Mesenchymal stem cell (in vitro differentiated cells and primary cell): Measurements from ENCODE around the gene DMD.

Experiments
- DNase-seq: peaks from one replicate; pipeline ENCODE4 v3.0.0-alpha.2; 2013
- H2AFZ ChIP-seq: one replicate; pipeline ENCODE4 v1.6.1; 2013; ENCODE audit warnings: low read depth, mild to moderate bottlenecking, control low read depth, inconsistent platforms, low read length, moderate library complexity
- H2AK5ac ChIP-seq: 2 replicates; pipeline ENCODE4 v1.6.1; 2013; ENCODE audit warnings: low read length, moderate library complexity, mild to moderate bottlenecking, inconsistent platforms; ENCODE audit not compliant: severe bottlenecking
- H2BK120ac ChIP-seq: one replicate; pipeline ENCODE4 v1.6.1; 2013; ENCODE audit warnings: low read depth, mild to moderate bottlenecking, inconsistent platforms, low read length, moderate library complexity
- H2BK12ac ChIP-seq, 2 experiments: one replicate each; pipeline ENCODE4 v1.6.1; 2013; ENCODE audit warnings: inconsistent platforms in 2 of 2, low read length in 2 of 2, mild to moderate bottlenecking in 2 of 2, moderate library complexity in 2 of 2, control low read depth in 1 of 2
- H2BK15ac ChIP-seq: one replicate; pipeline ENCODE4 v1.6.1; 2013; ENCODE audit warnings: mild to moderate bottlenecking, low read depth, inconsistent platforms; ENCODE audit not compliant: poor library complexity, severe bottlenecking
- H2BK5ac ChIP-seq: 2 replicates; pipeline ENCODE4 v1.6.1; 2013; ENCODE audit warnings: low read depth, mild to moderate bottlenecking, low read length, control low read depth, inconsistent platforms; ENCODE audit not compliant: poor library complexity, severe bottlenecking
- H3K14ac ChIP-seq, 2 experiments: one replicate each; pipeline ENCODE4 v1.6.1; 2013; ENCODE audit warnings: inconsistent platforms in 2 of 2, low read length in 2 of 2, control low read depth in 1 of 2, mild to moderate bottlenecking in 1 of 2, moderate library complexity in 1 of 2
- H3K18ac ChIP-seq, 2 experiments: one replicate each; pipeline ENCODE4 v1.6.1; 2013; ENCODE audit warnings: inconsistent platforms in 2 of 2, low read length in 2 of 2, control low read depth in 1 of 2, low read depth in 1 of 2, mild to moderate bottlenecking in 1 of 2
- H3K23ac ChIP-seq, 2 experiments: one replicate each; pipeline ENCODE4 v1.6.1; 2013; ENCODE audit warnings: inconsistent platforms in 2 of 2, low read length in 2 of 2, mild to moderate bottlenecking in 2 of 2, moderate library complexity in 2 of 2, control low read depth in 1 of 2
- H3K27ac ChIP-seq: 2 replicates; pipeline ENCODE4 v1.5.1; 2013; ENCODE audit warnings: mild to moderate bottlenecking, moderate library complexity, low read length, control low read depth, inconsistent platforms; ENCODE audit not compliant: poor library complexity, severe bottlenecking
- H3K27me3 ChIP-seq, 2 experiments: 2 replicates each; pipeline versions ENCODE4 v1.6.1 to v1.7.0; 2013; ENCODE audit warnings: low read length in 2 of 2, mild to moderate bottlenecking in 2 of 2, moderate library complexity in 2 of 2, control low read depth in 1 of 2, inconsistent platforms in 1 of 2; ENCODE audit not compliant: control insufficient read depth in 1 of 2, insufficient read depth in 1 of 2
- H3K36me3 ChIP-seq, 2 experiments: 2 replicates each; pipeline versions ENCODE4 v1.6.1 to v1.7.0; 2013; ENCODE audit warnings: low read length in 2 of 2, control low read depth in 1 of 2, inconsistent platforms in 1 of 2, low read depth in 1 of 2, mild to moderate bottlenecking in 1 of 2; ENCODE audit not compliant: insufficient read depth in 2 of 2, control insufficient read depth in 1 of 2
- H3K4ac ChIP-seq, 2 experiments: one replicate each; pipeline ENCODE4 v1.6.1; 2013; ENCODE audit warnings: inconsistent platforms in 2 of 2, low read length in 2 of 2, mild to moderate bottlenecking in 2 of 2, moderate library complexity in 2 of 2, control low read depth in 1 of 2, low read depth in 1 of 2
- H3K4me1 ChIP-seq: 2 replicates; pipeline ENCODE4 v1.6.1; 2013; ENCODE audit warnings: low read depth, low read length, control low read depth; ENCODE audit not compliant: control insufficient read depth, insufficient read depth
- H3K4me2 ChIP-seq: 2 replicates; pipeline ENCODE4 v1.6.1; 2013; ENCODE audit warnings: low read length, mild to moderate bottlenecking, inconsistent platforms; ENCODE audit not compliant: poor library complexity, severe bottlenecking
- H3K4me3 ChIP-seq, 2 experiments: 2 replicates each; pipeline versions ENCODE4 v1.5.1 to v1.7.0; 2013; ENCODE audit warnings: low read length in 2 of 2, mild to moderate bottlenecking in 2 of 2, control low read depth in 1 of 2, low read depth in 1 of 2; ENCODE audit not compliant: insufficient read depth in 1 of 2
- H3K79me1 ChIP-seq: replicated peaks from 2 replicates; pipeline ENCODE4 v1.6.1; 2013; ENCODE audit warnings: mild to moderate bottlenecking, control low read depth, low read length, inconsistent platforms; ENCODE audit not compliant: poor library complexity, severe bottlenecking
- H3K9ac ChIP-seq: 2 replicates; pipeline ENCODE4 v1.7.0; 2013; ENCODE audit warnings: mild to moderate bottlenecking, low read length, moderate library complexity
- H3K9me3 ChIP-seq: 2 replicates; pipeline ENCODE4 v1.7.0; 2013; ENCODE audit warnings: mild to moderate bottlenecking, low read length; ENCODE audit not compliant: control insufficient read depth
- H4K8ac ChIP-seq: one replicate; pipeline ENCODE4 v1.6.1; 2013; ENCODE audit warnings: inconsistent platforms, mild to moderate bottlenecking, low read length, moderate library complexity
- H4K91ac ChIP-seq: one replicate; pipeline ENCODE4 v1.6.1; 2013; ENCODE audit warnings: mild to moderate bottlenecking, low read length, inconsistent platforms
- WGBS: methylation state at CpG from one replicate; pipeline ENCODE4 v1.1.7; 2013; ENCODE audit warnings: mixed read lengths; 5-methylcytosine and 5-hydroxymethylcytosine counted together

DMD gene

GRCh38 chrX:31136144-31136611 lies 2075.2 kb downstream of the DMD start:
- Histone ChIP-seq H3K4me3 (no peak overlapping the region), H3K23ac (no peak overlapping the region), H3K4ac (no peak overlapping the region), H3K4me2 (no peak overlapping the region), H3K4me1 (no peaks in the 10 kb centered on the region), H2BK5ac (no peak overlapping the region), H3K27me3 (no peaks in the 10 kb centered on the region), H2AK5ac (no peak overlapping the region), H3K36me3 (no peaks in the 10 kb centered on the region), H3K9ac (no peak overlapping the region), H3K27ac (no peak overlapping the region), H4K91ac (no peak overlapping the region), H2BK120ac (no peak overlapping the region), H2BK15ac (no peak overlapping the region), H3K79me1 (no peaks in the 10 kb centered on the region), H4K8ac (no peak overlapping the region), H2AFZ (no peak overlapping the region), H3K18ac (no peak overlapping the region), H3K9me3 (peaks cover 3% of the 10 kb centered on the region), H2BK12ac (no peak overlapping the region), H3K14ac (no peak overlapping the region)
- 100% methylated on average over 1 of the region's 5 CpGs for WGBS
- no peak for DNase-seq

GRCh38 chrX:31132821-31133241 lies 2078.5 kb downstream of the DMD start:
- no peaks in the 10 kb centered on the region for H3K9me3 ChIP-seq

GRCh38 chrX:31130457-31131220 lies 2080.7 kb downstream of the DMD start:
- no peak overlapping the region for H2BK120ac ChIP-seq
- no peaks in the 10 kb centered on the region for H3K36me3 ChIP-seq
- no peak overlapping the region for H2AFZ ChIP-seq
- H3K27me3 ChIP-seq, result no peaks in the 10 kb centered on the region
- no peak overlapping the region for H2BK12ac ChIP-seq
- no CpG with 5 or more reads among the region's 6 CpGs for WGBS
- no peak overlapping the region for H3K18ac ChIP-seq
- no peak overlapping the region for H2AK5ac ChIP-seq
- H3K4me1 ChIP-seq, result no peaks in the 10 kb centered on the region
- H3K9ac ChIP-seq, result no peak overlapping the region
- no peak overlapping the region for H4K8ac ChIP-seq
- no peak overlapping the region for H3K4me3 ChIP-seq
- H3K23ac ChIP-seq, result no peak overlapping the region
- H3K4ac ChIP-seq, result no peak overlapping the region
- no peak overlapping the region for H2BK15ac ChIP-seq
- H3K27ac ChIP-seq, result no peak overlapping the region
- no peak overlapping the region for H3K14ac ChIP-seq
- no peaks in the 10 kb centered on the region for H3K79me1 ChIP-seq
- no peak overlapping the region for H2BK5ac ChIP-seq
- no peak overlapping the region for H3K4me2 ChIP-seq
- H3K9me3 ChIP-seq, result no peaks in the 10 kb centered on the region
- no peak overlapping the region for H4K91ac ChIP-seq
- DNase-seq, result no peak

More at GRCh38 chrX:31132821-31133241, 2078.5 kb downstream of the DMD start:
- H3K36me3 ChIP-seq, result no peaks in the 10 kb centered on the region
- WGBS, result 93% methylated on average over 7 of the region's 7 CpGs
- no peak overlapping the region for H4K8ac ChIP-seq
- no peak overlapping the region for H2BK12ac ChIP-seq
- no peak overlapping the region for H4K91ac ChIP-seq
- no peak overlapping the region for H3K4ac ChIP-seq
- H3K79me1 ChIP-seq, result no peaks in the 10 kb centered on the region
- no peak overlapping the region for H2AFZ ChIP-seq
- no peak overlapping the region for H2BK15ac ChIP-seq
- H3K27ac ChIP-seq, result no peak overlapping the region
- H3K4me1 ChIP-seq, result no peaks in the 10 kb centered on the region
- no peak overlapping the region for H3K4me2 ChIP-seq
- H3K18ac ChIP-seq, result no peak overlapping the region
- DNase-seq, result no peak
- H2BK120ac ChIP-seq, result no peak overlapping the region
- no peak overlapping the region for H2AK5ac ChIP-seq
- no peak overlapping the region for H2BK5ac ChIP-seq
- no peak overlapping the region for H3K14ac ChIP-seq
- no peak overlapping the region for H3K23ac ChIP-seq
- H3K4me3 ChIP-seq, result no peak overlapping the region
- no peaks in the 10 kb centered on the region for H3K27me3 ChIP-seq
- H3K9ac ChIP-seq, result no peak overlapping the region

- Histone ChIP-seq H2BK15ac (no peak overlapping the region), H2BK120ac (no peak overlapping the region), H2AFZ (no peak overlapping the region), H3K4ac (no peak overlapping the region), H3K4me3 (no peak overlapping the region), H3K27ac (no peak overlapping the region), H4K8ac (no peak overlapping the region), H3K9ac (no peak overlapping the region), H2BK5ac (no peak overlapping the region), H3K27me3 (no peaks in the 10 kb centered on the region), H3K4me2 (no peak overlapping the region), H3K23ac (no peak overlapping the region), H3K79me1 (no peaks in the 10 kb centered on the region), H3K18ac (no peak overlapping the region), H3K36me3 (no peaks in the 10 kb centered on the region), H3K14ac (no peak overlapping the region), H4K91ac (no peak overlapping the region), H3K4me1 (no peaks in the 10 kb centered on the region), H3K9me3 (no peaks in the 10 kb centered on the region), H2AK5ac (no peak overlapping the region), H2BK12ac (no peak overlapping the region)
- no peak for DNase-seq
- WGBS, result no CpG with 5 or more reads among the region's 4 CpGs
These were observed 2082.5 kb downstream of the DMD start for GRCh38 chrX:31128855-31129254.
